ENCODE results near the gene TAF1A.

The TAF1A gene

GRCh38 chr1:222624214-222624613 is 34.5 kb upstream of the TAF1A start:
- H3K9ac ChIP-seq (ENCODE audit: low read length) = no peak overlapping the region
- H3K79me2 ChIP-seq (ENCODE audit: insufficient read depth, low read length) = no peaks in the 10 kb centered on the region
- no peak overlapping the region for H3K4me2 ChIP-seq (ENCODE audit: low read depth, low read length, poor library complexity, severe bottlenecking)
- H3K27me3 ChIP-seq (ENCODE audit: low read length) = no peaks in the 10 kb centered on the region
- H3K36me3 ChIP-seq (ENCODE audit: low read length) = no peaks in the 10 kb centered on the region
- H3K4me3 ChIP-seq (ENCODE audit: insufficient read depth, low read length, poor library complexity, severe bottlenecking) = no peak overlapping the region
- H3K9me2 ChIP-seq (replicated peaks; ENCODE audit: insufficient read depth, low read length) = no peaks in the 10 kb centered on the region
- H4K20me1 ChIP-seq (ENCODE audit: low read depth, low read length) = no peaks in the 10 kb centered on the region
- TF ChIP-seq CTCF (IDR thresholded peaks at IDR 0.05; ENCODE audit: insufficient read depth, low read length, poor library complexity, severe bottlenecking) (no peak), EZH2phosphoT487 (conservative IDR thresholded peaks at IDR 0.05; ENCODE audit: low read length) (no peak)
- no peaks in the 10 kb centered on the region for H3F3A ChIP-seq (ENCODE audit: insufficient read depth)
- no peak overlapping the region for H2AFZ ChIP-seq (ENCODE audit: low read depth, low read length, severe bottlenecking)
- H3K9me3 ChIP-seq (ENCODE audit: insufficient read depth, low read length) = no peaks in the 10 kb centered on the region
- H3K27ac ChIP-seq (ENCODE audit: low read depth, low read length) = no peak overlapping the region

GRCh38 chr1:222623458-222623857 is 33.7 kb upstream of the TAF1A start:
- Histone ChIP-seq H4K20me1 (ENCODE audit: low read depth, low read length) (no peaks in the 10 kb centered on the region), H3K4me3 (ENCODE audit: insufficient read depth, low read length, poor library complexity, severe bottlenecking) (no peak overlapping the region), H3K9ac (ENCODE audit: low read length) (no peak overlapping the region), H3K4me2 (ENCODE audit: low read depth, low read length, poor library complexity, severe bottlenecking) (no peak overlapping the region), H3K36me3 (ENCODE audit: low read length) (no peaks in the 10 kb centered on the region), H3F3A (ENCODE audit: insufficient read depth) (no peaks in the 10 kb centered on the region), H3K9me2 (replicated peaks; ENCODE audit: insufficient read depth, low read length) (no peaks in the 10 kb centered on the region), H3K27ac (ENCODE audit: low read depth, low read length) (no peak overlapping the region), H2AFZ (ENCODE audit: low read depth, low read length, severe bottlenecking) (no peak overlapping the region), H3K27me3 (ENCODE audit: low read length) (no peaks in the 10 kb centered on the region), H3K79me2 (ENCODE audit: insufficient read depth, low read length) (no peaks in the 10 kb centered on the region), H3K9me3 (ENCODE audit: insufficient read depth, low read length) (no peaks in the 10 kb centered on the region)
- TF ChIP-seq EZH2phosphoT487 (conservative IDR thresholded peaks at IDR 0.05; ENCODE audit: low read length) (no peak), CTCF (IDR thresholded peaks at IDR 0.05; ENCODE audit: insufficient read depth, low read length, poor library complexity, severe bottlenecking) (no peak)

GRCh38 chr1:222622765-222623164 is 33.0 kb upstream of the TAF1A start:
- H3K4me2 ChIP-seq (ENCODE audit: low read depth, low read length, poor library complexity, severe bottlenecking) = no peak overlapping the region
- TF ChIP-seq CTCF (IDR thresholded peaks at IDR 0.05; ENCODE audit: insufficient read depth, low read length, poor library complexity, severe bottlenecking) = no peak
- no peak for TF ChIP-seq EZH2phosphoT487 (conservative IDR thresholded peaks at IDR 0.05; ENCODE audit: low read length)

More at GRCh38 chr1:222622765-222623164, 33.0 kb upstream of the TAF1A start:
- H3K79me2 ChIP-seq (ENCODE audit: insufficient read depth, low read length) = no peaks in the 10 kb centered on the region
- no peak overlapping the region for H2AFZ ChIP-seq (ENCODE audit: low read depth, low read length, severe bottlenecking)
- H3K9me3 ChIP-seq (ENCODE audit: insufficient read depth, low read length) = no peaks in the 10 kb centered on the region
- no peaks in the 10 kb centered on the region for H3K27me3 ChIP-seq (ENCODE audit: low read length)
- no peak overlapping the region for H3K4me3 ChIP-seq (ENCODE audit: insufficient read depth, low read length, poor library complexity, severe bottlenecking)
- no peaks in the 10 kb centered on the region for H4K20me1 ChIP-seq (ENCODE audit: low read depth, low read length)
- H3K36me3 ChIP-seq (ENCODE audit: low read length) = no peaks in the 10 kb centered on the region
- H3K9me2 ChIP-seq (replicated peaks; ENCODE audit: insufficient read depth, low read length) = no peaks in the 10 kb centered on the region
- no peaks in the 10 kb centered on the region for H3F3A ChIP-seq (ENCODE audit: insufficient read depth)
- no peak overlapping the region for H3K9ac ChIP-seq (ENCODE audit: low read length)
- no peak overlapping the region for H3K27ac ChIP-seq (ENCODE audit: low read depth, low read length)

Data from SU-DHL-6 (cell line).